CD4-positive, alpha-beta T cell treated with Interleukin-17A for 4 hours (primary cell): ENCODE data around the gene RAPGEF1.

Experiments used
- DNase-seq: peaks from one replicate; pipeline ENCODE4 v3.0.0-alpha.2; 2020; ENCODE audit warnings: mixed read lengths

RAPGEF1 gene

DNA sequence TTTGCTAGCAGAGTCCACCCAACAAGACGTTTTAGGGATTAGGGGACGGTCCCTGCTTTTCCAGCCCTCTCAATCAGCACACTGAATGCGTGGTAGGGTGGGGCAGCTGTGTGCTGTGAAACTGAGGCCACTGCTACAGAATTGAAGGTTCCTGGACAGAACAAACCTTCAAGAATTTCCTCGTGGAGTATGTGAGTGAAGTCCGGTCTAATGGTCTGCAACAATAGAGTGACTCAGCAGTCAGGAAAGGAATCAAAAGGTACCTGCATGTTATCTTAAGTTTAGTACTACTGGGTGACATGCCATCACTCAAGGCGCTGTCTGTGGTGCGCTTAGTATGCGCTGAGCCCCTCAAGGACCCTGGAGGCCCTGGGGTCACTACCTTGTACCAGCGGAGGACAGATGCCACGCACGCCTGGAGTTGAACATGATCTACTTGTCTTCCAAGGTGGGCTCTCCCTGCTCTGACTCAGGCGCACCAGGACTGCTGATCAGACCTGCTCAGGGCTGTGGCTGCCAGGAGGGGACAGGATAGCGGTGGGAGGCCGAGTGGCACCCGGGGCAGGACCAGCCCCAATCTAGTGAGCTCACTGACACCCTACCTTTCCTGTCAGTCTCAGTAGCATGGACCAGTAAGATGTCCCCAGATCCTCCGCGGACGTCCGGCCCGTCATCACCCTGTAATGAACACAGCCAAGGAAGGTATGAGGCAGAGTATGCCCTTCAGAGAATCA lies 144.0 kb downstream of the RAPGEF1 start:
- DNase-seq = no peak

DNA sequence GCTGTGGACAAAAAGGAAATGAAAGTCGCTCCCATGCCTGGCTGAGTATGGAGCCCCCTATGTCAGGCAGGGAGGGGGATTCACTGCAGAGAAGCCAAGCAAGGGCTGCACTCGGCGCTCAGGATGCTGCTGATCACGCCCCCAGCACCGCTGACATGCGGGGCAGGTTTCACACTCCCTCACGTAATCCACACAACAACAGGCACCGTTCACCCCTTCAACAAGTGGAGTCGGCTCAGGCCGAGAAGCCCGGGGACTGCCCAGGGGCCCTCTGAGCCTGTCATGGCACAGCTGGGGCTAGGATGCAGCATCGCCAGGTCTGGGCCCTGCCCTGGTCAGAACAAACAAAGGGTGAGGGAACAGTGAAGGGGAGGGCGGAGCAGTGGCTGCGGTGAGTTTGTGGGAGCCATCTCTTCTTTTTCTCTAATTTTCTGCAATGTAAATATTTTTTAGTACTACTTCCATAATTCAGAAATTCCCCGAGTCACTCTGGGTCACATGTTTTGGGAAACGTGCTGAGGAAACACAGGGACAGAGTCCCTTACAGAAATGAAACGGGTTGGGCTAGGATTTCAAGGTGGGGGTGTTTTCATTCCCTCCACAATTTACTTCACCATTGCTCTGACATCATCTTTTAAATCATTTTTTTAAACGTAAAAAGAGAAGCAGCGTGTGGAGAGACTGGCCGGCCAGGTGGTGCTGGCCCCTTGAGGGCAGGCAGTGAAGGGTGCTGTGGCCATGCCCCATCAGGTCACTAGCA lies 144.8 kb downstream of the RAPGEF1 start:
- no peak for DNase-seq

DNA sequence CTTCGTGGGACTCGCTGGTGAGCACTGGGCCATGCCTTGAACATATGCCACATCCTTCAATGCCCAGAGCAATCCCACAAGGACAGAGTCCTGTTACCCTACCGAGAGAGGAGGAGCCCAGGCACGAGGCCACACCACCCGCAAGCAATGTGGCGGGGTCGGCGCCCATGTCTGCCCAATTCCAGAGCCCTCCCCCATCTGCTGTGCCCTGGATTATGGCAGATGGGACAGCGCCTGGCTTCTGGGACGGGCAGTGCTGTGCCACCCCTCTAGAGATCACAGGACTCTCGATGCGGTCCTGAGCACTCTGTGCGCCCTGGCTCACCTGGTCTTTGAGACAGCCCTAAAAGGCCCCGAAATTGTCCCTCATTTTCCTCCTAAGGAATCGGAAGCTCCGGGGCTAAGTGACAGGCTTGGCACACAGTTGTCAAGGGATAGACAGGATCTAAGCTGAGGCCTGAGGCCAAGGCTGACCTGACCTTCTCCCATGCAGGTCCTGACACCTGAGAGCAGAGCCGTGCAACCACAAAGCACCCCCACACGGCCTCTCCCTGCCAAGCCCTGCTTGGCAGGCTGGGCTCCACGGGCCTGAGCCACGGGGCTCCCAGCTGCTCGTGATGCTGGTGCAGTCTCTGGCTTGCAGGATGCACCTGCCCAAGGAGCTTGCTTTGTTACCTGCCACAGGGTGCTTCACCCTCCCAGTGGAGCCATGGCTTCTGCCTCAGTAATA lies 145.8 kb downstream of the RAPGEF1 start:
- no peak for DNase-seq

DNA sequence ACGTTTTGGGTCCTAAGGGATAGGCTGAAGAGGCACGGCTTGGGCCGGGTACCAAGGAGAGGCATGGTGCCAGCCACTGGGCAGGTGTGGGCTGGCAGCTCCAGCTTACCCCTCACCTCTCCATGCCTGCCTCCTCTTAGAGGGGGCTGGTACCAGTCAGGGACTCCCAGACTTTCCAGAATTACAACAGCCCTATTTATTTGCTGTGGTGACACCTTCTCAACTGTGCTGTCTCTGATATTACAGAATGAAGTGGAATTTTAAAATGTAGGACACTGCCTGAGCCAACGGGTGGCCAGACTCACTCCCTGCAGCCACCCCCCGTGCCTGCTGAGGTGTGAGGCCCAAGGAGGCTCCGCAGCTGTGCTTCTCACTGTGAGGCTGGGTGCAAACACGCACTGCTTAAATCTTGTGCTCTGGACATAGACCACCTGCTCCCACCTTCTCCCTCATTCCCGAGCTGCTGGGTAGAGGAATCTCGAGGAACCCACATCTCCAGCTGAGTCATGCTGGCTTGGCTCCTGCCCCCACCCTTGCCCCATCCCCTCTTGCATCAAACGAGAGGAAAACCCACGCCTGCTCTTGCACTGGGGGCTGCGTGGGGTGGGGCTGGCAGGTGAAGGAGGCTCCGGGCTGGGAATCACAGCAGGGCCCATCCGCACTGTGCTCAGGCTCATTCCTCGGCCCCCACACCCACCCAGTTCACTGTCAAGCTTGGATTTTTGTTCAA lies 146.6 kb downstream of the RAPGEF1 start:
- DNase-seq = no peak

DNA sequence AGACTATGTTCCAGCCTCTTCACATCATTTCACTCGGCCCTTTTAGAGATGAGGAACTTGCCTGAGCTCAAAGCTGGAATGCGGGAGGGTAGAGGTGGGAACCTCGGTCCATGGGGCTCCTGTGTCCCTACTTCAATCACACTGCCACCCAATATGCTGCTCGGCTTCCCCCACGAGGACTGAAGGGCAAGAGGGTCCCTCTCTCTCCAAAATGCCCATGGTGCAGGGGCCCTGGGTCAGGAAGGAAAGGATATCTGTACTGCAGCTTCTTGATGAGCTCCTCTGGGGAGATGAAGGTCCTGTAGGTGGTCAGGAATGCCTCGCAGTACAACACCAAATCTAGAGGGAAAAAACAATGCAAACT lies 148.0 kb downstream of the RAPGEF1 start:
- DNase-seq = no peak

DNA sequence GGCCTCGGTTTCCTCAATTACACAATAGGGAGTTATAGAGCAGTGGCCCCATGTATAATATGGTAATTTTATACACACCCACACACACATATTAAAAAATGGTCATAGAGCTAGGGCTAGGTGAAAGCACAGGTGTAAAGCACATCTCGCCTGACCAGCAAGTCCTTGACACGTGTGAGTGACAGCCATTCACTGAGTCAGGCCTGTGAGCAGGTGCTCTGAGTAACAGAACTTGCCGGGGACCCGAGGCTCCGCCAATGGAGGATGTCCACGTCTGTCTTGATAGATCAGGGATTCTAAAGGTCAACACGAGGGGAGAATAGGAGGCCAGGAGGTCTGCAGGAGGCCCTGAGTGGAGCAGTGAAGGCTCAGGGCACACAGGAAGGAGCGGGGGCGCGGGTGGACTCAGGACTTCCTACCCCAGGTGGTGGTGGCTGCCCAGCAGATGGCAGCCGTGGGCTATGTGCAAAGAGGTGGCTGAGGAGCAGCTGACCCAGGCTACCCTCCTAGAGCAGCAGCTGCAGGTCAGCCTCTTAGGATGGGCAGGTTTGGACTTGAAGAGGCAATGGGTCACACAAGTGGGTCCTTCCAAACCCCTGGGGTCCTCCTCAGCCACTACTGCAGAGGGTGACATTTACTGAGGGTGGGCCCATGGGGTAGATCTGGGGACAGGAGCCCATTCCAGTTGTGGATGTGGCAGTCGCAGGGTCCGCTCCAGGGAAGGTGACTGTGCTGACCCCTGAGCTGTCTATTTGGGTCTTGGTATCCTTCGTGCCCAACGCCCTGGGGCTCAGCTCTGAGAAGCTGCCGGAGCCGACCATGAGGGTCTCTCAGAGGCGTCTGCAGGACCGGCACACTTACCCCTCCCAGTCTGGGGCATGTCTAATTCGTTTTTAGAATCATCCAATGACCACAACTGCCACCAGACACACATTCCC lies 148.7 kb downstream of the RAPGEF1 start:
- peak; percentile 86 for DNase-seq

DNA sequence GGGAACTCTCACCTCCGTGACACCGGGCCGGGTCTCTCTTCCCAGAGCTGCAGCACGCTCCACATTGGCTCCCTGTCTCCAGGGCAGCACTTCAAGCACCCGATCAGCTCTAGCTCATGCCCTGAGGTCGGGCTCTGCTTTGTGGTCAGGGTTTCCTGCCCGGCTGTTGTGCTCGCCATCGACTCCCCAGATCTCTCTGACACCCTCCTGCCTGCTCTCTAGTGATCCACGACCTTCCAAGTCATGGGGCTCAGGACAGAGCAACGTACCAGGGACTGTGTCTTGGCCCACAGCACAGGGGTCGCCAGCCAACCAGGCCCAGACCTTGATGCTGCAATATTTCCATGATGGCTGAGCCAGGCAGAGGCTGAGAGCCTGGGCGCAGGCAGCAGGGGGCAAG lies 149.4 kb downstream of the RAPGEF1 start:
- DNase-seq = peak; percentile 47

DNA sequence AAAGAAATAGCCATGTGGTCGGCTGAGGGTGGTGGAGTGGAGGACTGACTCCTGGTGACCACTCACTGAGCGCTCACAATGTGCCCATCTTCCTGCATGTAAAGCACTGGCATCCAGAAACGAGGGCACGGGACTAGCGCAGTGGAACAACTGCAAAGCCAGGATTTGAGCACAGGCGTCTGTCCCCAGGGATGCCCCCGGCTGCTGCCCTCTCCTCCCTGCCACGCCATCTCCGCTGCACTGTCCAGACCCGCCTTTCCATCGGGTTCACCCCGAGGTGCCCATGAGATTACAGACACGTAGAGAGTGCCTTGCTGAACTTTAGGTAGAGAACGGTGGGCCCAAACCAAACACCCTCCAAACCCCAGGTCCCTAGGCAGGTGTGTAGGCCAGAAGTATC lies 149.9 kb downstream of the RAPGEF1 start:
- no peak for DNase-seq

DNA sequence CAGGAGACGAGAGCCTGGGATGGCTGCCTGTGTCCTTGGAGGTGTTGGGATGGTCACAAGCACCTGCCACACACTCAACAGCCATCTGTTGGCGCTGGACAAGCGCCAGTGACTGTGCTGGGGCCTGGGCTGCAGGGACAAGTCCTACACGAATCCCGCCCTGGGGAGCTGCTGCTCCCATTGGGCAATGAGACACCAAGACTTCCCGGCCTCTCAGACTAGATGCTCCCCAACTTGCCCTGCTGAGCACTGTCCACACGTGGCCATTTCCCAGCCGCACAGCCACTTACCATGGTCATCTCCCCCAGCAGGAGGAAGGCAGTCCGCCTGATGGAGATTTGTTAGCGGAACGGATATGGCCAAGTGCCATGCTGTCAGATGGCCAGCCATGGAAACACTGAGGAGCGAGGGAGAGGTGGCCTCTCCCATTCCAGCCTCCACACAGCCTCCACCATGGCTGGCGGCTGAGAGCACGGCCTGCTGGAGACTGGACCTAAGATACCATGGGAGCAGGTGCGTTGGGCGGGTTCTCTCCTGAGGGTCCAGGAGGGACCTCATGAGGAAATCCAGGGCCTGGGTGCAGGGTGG lies 150.7 kb downstream of the RAPGEF1 start:
- no peak for DNase-seq

DNA sequence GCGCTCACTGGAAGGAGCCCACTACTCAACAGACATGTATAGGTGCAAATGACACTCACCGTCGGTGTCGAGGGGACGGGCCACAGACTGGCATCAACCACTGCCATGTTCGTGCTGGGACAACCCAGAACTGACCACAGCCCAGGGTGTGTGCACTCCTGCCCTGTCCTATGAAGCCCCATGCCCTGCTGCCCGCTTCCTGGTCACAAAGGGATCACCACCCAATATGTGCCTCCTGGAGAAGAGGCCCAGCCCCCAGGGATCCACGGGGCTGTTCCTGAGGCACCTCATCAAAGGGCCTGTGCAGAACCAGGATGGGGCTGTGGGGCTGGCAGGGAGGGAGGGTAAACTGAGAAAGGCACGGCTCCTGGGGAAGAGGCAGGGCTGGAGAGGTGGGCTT lies 151.5 kb downstream of the RAPGEF1 start:
- DNase-seq = no peak

DNA sequence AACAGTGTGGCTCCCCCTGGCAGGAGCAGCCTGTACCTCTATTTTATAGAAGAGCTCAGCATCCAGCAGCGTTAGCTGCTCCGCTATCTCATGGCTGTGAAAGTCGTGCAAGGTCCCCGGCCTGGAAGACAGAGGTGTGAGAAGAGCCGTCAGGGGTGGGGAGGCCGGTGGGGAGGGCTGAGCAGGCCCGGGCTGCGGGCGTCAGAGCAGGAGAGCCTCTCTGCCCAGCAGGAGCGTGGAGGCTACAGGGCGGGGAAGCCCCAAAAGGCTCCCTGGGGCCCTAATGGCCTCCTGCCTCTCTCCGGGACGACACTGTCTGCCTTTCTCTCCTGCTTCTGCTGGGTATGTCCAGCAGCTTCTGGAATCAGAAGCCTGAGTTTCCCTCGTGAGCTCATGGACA lies 152.0 kb downstream of the RAPGEF1 start:
- DNase-seq = no peak

DNA sequence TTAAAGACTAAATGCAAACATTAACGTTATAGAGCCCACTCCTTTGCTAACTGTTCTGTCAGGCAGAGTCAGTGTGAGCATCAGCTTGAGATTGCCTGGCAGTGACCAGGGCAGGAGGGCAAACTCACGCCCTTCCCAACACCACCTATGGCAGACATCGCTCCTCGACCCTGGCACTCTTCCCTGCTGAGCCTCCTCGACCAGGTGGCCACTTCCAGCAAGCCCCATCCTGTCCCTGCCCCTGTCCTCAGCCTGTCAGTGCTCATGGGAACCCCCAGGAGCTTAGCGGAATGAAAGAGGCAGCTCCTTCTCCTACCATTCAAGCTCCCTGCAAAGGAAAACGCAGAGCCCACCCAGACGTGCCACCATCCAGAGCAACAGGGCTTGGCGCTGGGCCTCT lies 152.5 kb downstream of the RAPGEF1 start:
- no peak for DNase-seq

DNA sequence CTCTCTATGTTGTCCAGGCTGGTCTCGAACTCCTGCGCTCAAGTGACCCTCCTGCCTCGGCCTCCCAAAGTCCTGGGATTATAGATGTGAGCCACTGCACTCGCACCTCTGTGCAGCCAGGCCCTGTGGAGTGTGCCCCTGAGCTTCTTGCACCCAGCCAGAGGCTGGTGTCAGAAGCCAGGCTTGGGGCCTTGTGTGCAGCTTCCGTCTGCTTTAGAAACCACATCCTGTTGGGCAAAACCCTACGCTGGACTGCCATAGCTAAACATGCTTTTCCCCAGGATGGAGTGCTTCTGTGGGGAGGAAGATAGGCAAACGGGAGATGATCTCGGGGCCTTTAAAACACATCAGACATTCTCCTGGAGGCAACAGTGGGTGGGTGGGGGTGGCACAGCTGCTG lies 154.5 kb downstream of the RAPGEF1 start:
- peak; percentile 68 for DNase-seq

DNA sequence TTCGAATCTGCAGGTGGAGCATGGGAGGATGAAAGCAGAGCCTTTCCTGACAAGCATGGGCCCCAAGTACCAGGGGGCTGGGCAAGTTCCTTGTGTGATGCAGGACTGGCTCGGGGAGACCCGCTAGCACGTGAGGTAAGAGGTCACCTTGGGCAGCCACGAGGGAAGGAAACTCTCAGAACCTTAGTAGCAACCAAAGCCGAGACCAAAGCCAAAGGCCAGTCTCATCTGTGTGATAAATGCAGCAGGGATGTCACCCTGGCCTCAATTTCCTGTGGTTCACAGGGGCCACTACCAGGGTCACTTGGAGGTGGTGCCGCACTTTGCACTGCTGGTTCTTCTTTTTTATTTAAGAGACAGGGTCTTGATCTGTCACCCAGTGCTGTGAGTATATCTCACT lies 155.0 kb downstream of the RAPGEF1 start:
- no peak for DNase-seq

DNA sequence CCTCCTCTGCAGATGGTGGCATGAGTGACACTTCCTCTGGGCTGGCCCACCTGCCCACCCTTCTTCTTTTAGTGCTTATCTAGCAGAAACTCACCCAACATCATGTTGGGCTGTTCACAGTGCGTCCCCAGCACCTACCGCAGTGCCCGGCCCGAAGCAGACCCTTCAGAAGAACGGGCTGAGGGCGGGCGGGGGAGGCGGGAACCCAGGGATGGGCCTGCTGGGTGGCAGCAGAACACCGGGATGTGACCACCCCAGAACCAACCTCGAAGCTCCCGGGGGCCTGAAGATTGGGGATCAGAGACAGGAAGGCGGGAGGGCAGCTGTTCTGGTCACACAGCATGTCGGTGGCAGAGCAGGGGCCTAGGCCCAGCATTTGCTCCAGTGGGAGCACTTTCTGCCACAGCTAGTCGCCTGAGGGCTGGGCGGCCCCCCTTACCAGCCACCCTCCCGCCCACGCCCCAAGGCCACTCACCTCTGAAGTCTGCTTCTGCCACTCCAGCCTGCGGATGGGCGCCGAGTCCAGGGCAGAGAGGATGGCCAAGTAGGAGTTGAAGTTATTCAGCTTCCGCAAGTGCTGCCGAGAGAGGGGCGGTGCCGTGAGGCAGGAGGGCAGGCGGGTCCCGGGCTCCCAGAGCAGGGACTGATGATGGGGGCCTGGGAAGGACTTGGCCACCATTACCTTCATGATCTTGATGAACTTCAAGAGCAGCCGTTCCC lies 155.9 kb downstream of the RAPGEF1 start:
- no peak for DNase-seq

DNA sequence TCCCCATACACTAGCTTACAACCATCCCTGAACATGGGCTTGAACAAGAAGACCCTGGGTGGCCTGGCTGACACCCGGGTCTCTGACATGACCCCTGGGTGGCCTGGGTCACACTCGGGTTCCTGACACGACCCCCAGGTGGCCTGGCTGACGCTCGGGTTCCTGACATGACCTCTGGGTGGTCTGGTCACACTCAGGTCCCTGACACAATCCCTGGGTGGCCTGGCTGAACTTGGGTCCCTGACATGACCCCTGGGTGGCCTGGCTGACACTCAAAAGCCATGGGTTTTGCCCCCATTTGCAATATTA lies 156.6 kb downstream of the RAPGEF1 start:
- DNase-seq = no peak

DNA sequence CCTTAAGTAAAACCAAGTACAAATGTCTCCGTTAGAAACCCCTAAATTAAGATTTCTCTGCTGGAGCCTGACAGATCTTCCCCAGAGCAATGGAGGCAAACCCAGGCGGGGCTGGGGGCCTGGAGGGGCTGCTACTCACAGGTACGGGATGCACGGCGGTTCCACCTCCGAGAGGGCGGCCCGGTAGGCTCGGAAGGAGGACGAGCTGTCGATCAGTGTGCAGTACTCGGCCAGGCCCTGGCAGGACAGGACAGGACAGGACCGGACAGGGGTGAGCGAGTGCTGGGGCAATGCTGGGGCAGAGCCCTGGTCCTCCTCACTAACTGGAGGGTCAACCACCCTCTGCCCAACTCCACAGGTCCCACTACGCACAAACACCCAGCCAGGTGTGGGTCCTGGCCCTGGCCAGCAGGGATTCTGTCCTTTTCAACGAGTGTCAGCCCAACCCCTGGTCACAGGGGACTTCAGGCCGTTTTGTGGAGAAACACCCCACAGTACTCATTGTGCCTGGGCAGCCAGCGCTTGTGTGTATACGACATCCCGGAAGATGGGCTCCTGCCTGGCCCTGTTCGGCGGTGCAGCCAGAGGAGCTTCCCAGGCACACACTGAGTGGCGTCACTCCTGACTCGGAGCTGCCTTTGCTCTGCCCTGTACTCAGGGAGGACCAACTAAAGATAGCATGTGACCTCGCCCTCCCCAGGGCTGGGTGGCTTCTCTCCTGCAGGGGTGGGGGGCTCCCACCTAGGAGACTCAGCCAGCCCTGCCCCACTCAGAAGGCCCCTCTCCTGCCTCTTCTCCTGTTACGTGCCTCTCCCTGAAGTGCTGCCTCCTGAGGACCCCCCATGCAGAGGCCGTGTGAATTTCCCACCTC lies 157.2 kb downstream of the RAPGEF1 start:
- DNase-seq = no peak

DNA sequence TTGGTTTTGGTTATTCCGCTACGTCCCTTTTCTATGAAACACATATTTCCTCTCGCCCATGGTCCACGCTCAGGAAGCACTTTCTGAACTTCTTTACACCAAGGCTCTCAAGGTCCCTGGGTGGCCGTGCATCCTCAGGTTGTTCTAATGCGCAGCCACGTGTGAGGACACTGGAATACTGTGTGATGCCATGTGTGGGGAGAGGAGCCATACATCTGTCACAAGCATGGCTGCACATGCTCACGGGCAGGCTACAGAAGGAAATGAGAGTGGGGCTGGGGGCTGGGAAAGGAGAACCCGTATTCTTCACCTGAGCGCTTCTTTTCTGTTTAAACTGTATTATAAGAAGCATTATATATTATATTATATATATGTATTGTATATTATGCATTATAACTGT lies 157.8 kb downstream of the RAPGEF1 start:
- DNase-seq = no peak

DNA sequence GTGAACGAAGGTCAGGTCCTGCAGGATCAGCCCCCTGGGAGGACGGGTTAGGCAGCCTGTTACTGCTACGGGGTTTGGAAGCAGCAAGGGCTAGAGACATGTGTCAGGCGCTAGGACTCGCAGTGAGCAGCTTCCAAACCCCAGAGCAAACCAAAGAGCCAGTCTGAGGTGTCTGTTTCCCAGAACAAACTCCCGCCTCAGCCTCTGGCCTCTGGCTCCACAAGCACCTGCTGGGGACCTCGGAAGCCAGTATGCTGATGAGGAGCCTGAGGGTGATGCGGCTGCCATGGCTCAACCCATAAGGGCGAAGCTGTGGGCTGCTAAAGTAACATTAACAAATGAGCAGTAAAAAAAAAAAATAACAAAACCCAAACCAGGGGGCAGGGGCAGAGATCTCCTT lies 159.5 kb downstream of the RAPGEF1 start:
- no peak for DNase-seq

DNA sequence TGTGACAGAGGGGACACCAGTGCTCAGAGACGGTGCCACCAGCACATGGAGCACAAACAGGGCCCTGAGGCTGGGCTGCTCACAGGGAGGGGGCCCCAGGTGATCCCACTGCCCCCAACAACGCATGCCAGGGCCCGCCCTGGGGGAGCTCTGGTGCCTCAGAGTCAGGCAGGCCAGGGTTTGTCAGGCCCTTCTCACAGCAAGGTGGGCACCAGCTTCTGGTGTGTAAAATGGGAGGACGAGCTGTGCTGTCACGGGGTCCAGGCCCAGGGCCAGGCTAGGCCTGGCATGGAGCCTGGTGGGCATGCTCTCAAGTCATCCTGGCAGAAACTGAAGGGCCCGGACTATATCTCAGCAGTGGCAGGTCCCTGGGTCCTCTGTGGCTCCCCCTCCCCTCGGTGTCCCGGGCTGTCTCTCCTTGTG lies 160.1 kb downstream of the RAPGEF1 start:
- DNase-seq = no peak
